OCI-LY7 (cell line): ENCODE results near the gene TAMALIN. TPM values are rescaled to one million over a fixed set of nuclear protein-coding genes. Genes with fewer than 3 reads are reported as not detected.

Experiments used
- BruUV-seq: library from RNA; stranded (reverse); fragments of 400-500 nt; replicated peaks from 2 replicates; lab custom pipeline; 2021; lab: Mats Ljungman, UMichigan
- CTCF ChIA-PET: fragments of 300-600 bp; sonication (Branson Sonifier 250); formaldehyde crosslinking; loops from one replicate; lab custom pipeline; 2022; ENCODE audit warnings: antibody characterized with exemption; ENCODE audit not compliant: unreplicated experiment; lab: Charles Lee
- POLR2A ChIA-PET: fragments of 300-600 bp; sonication (Branson Sonifier 250); formaldehyde crosslinking; loops from one replicate; lab custom pipeline; 2022; ENCODE audit warnings: antibody characterized with exemption; lab: Charles Lee
- DNase-seq: peaks from one replicate; pipeline ENCODE4 v3.0.0-alpha.2; 2015; ENCODE audit warnings: low spot score
- H2AFZ ChIP-seq: fragments of 200-600 bp; sonication (generic), shearing (Covaris generic); 2 replicates; pipeline ENCODE4 v1.6.1; 2014; ENCODE audit warnings: mild to moderate bottlenecking, antibody characterized with exemption, low read length, moderate library complexity
- H3K27ac ChIP-seq: fragments of 200-600 bp; sonication (generic); 2 replicates; pipeline ENCODE4 v1.5.1; 2014; ENCODE audit warnings: mixed run types, low read depth, mild to moderate bottlenecking, moderate library complexity, low read length, inconsistent platforms; ENCODE audit not compliant: poor library complexity, severe bottlenecking
- H3K36me3 ChIP-seq: fragments of 200-600 bp; sonication (generic); 2 replicates; pipeline ENCODE4 v1.6.1; 2014; ENCODE audit warnings: mild to moderate bottlenecking, antibody characterized with exemption, low read length, moderate library complexity, mixed read lengths; ENCODE audit not compliant: insufficient read depth
- H3K4me1 ChIP-seq: fragments of 200-600 bp; sonication (generic); 2 replicates; pipeline ENCODE4 v1.5.1; 2014; ENCODE audit warnings: mild to moderate bottlenecking, low read length; ENCODE audit not compliant: insufficient read depth, poor library complexity, severe bottlenecking
- H3K4me2 ChIP-seq: fragments of 200-600 bp; sonication (generic); 2 replicates; pipeline ENCODE4 v1.6.1; 2014; ENCODE audit warnings: mild to moderate bottlenecking, low read length
- H3K4me3 ChIP-seq: fragments of 200-600 bp; sonication (generic); 2 replicates; pipeline ENCODE4 v1.5.1; 2014; ENCODE audit warnings: mild to moderate bottlenecking, low read depth, low read length; ENCODE audit not compliant: poor library complexity, severe bottlenecking
- H3K79me2 ChIP-seq: fragments of 200-600 bp; sonication (generic); 2 replicates; pipeline ENCODE4 v1.6.1; 2016; ENCODE audit warnings: low read depth, mild to moderate bottlenecking, low read length, moderate library complexity, mixed read lengths; ENCODE audit not compliant: insufficient read depth
- H3K9me2 ChIP-seq: fragments of 200-600 bp; sonication (generic); 2 replicates; pipeline ENCODE4 v1.6.1; 2016; ENCODE audit warnings: mild to moderate bottlenecking, low read length, mixed read lengths; ENCODE audit not compliant: insufficient read depth
- H3K9me3 ChIP-seq: fragments of 200-600 bp; sonication (generic); 2 replicates; pipeline ENCODE4 v1.6.1; 2014; ENCODE audit warnings: mild to moderate bottlenecking, mixed run types, low read length, mixed read lengths
- H4K20me1 ChIP-seq: fragments of 200-600 bp; sonication (generic); 2 replicates; pipeline ENCODE4 v1.6.1; 2014; ENCODE audit warnings: mild to moderate bottlenecking, antibody characterized with exemption, low read length, moderate library complexity, mixed read lengths; ENCODE audit not compliant: insufficient read depth
- EZH2phosphoT487 ChIP-seq: fragments of 200-600 bp; sonication (generic); IDR thresholded peaks from 2 replicates; pipeline ENCODE4 v1.6.1; 2018; ENCODE audit warnings: low read depth, borderline replicate concordance, mild to moderate bottlenecking, mixed run types, antibody characterized with exemption, low read length, moderate library complexity, mixed read lengths
- intact Hi-C: fragments of 100-400 bp; cut with micrococcal nuclease; formaldehyde crosslinking; loops from one replicate; pipeline ENCODE4 v1.10.0; 2022; ENCODE audit not compliant: unreplicated experiment
- total RNA-seq, 2 experiments: library from RNA; depleted of rRNA in 1 of 2; stranded (reverse); fragments of >200 nt in 1 of 2; shearing (Covaris generic) in 1 of 2; gene quantifications; 2 replicates each; pipeline ENCODE4 v1.2.3, GENCODE V29; 2014 to 2022
- TF ChIP-seq, protein P1 (sequence below): fragments of 200-600 bp; sonication (generic); conservative IDR thresholded peaks from 2 replicates; pipeline ENCODE4 v1.5.1; 2014; ENCODE audit warnings: mild to moderate bottlenecking, antibody characterized with exemption, low read length, moderate library complexity, mixed read lengths

Gene TAMALIN
- total RNA-seq, 2 experiments from 2014 or later = 0.66 to 1.3 TPM

DNA sequence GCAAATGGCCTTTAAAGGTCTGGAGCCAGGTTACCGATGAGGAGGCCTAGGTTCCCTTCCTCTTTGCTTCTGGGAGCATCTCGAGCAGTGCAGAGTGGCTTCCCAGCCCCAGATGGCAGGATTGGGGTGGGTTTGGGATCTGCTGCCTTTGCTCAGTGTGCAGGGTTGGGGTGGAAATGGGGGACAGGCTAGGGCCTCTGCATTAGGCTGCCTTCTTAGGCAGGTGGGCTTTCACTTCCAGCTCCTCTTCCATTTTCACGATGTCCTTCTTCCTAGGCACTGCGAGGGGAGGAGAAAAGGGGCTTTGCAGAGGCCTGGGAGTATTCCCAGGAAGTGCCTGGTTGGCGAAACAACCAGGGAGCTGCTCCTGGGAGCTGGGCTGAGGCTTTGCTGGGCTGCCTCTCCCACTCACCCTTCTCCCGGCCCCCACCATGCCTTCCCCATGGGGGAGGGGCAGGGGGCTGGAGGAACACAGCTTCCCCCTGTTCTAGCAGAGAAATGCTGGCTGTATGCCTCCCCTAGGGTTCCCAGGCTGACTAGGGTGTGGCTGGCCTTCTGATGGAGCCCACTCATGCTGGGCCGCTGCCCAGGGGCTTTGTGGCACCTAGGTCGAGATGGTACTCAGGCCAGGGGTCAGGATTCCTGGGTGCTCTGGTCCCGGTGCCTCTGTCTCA, 46.9 kb downstream of the TAMALIN start:
- DNase-seq = no peak
- intact Hi-C loops = no loop called here
- no peak overlapping the region for H3K27ac ChIP-seq
- TF ChIP-seq, protein P1, sequence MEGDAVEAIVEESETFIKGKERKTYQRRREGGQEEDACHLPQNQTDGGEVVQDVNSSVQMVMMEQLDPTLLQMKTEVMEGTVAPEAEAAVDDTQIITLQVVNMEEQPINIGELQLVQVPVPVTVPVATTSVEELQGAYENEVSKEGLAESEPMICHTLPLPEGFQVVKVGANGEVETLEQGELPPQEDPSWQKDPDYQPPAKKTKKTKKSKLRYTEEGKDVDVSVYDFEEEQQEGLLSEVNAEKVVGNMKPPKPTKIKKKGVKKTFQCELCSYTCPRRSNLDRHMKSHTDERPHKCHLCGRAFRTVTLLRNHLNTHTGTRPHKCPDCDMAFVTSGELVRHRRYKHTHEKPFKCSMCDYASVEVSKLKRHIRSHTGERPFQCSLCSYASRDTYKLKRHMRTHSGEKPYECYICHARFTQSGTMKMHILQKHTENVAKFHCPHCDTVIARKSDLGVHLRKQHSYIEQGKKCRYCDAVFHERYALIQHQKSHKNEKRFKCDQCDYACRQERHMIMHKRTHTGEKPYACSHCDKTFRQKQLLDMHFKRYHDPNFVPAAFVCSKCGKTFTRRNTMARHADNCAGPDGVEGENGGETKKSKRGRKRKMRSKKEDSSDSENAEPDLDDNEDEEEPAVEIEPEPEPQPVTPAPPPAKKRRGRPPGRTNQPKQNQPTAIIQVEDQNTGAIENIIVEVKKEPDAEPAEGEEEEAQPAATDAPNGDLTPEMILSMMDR = no peak
- no peak for TF ChIP-seq EZH2phosphoT487
- BruUV-seq = no TSS peak
- peaks cover 31% of the 10 kb centered on the region for H3K36me3 ChIP-seq
- no peaks in the 10 kb centered on the region for H3K9me2 ChIP-seq
- H3K79me2 ChIP-seq = no peaks in the 10 kb centered on the region; the same call in 1 of the 2 replicates
- H3K4me2 ChIP-seq = no peak overlapping the region
- H3K4me3 ChIP-seq = no peak overlapping the region
- no peak overlapping the region for H2AFZ ChIP-seq
- CTCF ChIA-PET = no interaction called here
- H4K20me1 ChIP-seq = no peaks in the 10 kb centered on the region
- POLR2A ChIA-PET = interaction anchor here (1.1 kb wide), 1 partner anchor 18 kb away, joined by 3 read pairs; no protein-coding TSS in a partner anchor
- peaks cover 38% of the 10 kb centered on the region for H3K4me1 ChIP-seq
- no peaks in the 10 kb centered on the region for H3K9me3 ChIP-seq

DNA sequence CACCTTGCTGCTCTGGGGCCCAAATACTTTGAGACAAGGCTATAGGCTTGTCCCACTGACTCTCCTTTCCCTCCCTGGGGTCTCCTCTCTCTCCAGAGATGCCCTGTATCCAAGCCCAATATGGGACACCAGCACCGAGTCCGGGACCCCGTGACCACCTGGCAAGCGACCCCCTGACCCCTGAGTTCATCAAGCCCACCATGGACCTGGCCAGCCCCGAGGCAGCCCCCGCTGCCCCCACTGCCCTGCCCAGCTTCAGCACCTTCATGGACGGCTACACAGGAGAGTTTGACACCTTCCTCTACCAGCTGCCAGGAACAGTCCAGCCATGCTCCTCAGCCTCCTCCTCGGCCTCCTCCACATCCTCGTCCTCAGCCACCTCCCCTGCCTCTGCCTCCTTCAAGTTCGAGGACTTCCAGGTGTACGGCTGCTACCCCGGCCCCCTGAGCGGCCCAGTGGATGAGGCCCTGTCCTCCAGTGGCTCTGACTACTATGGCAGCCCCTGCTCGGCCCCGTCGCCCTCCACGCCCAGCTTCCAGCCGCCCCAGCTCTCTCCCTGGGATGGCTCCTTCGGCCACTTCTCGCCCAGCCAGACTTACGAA, 47.6 kb downstream of the TAMALIN start:
- ChIA-PET CTCF (no interaction called here), POLR2A (no interaction called here)
- no TSS peak for BruUV-seq
- intact Hi-C loops = no loop called here
- Histone ChIP-seq H3K9me2 (no peaks in the 10 kb centered on the region), H3K4me3 (no peak overlapping the region), H3K27ac (no peak overlapping the region), H2AFZ (no peak overlapping the region), H3K9me3 (no peaks in the 10 kb centered on the region), H4K20me1 (no peaks in the 10 kb centered on the region), H3K4me1 (peaks cover 44% of the 10 kb centered on the region), H3K79me2 (no peaks in the 10 kb centered on the region; the same call in 1 of the 2 replicates), H3K36me3 (peaks cover 32% of the 10 kb centered on the region), H3K4me2 (no peak overlapping the region)
- TF ChIP-seq, protein P1 = no peak
- TF ChIP-seq EZH2phosphoT487 = no peak
- no peak for DNase-seq
